8988T (cell line): ENCODE data around the gene FGR.
"Not testable (repeated sequence)": the region's sequence is repeated elsewhere in the genome, so short reads cannot be mapped to it uniquely, and the experiment has no call there.

Experiments used
- DNase-seq: peaks from one replicate; pipeline ENCODE4 v3.0.0; 2011

Gene FGR

DNA sequence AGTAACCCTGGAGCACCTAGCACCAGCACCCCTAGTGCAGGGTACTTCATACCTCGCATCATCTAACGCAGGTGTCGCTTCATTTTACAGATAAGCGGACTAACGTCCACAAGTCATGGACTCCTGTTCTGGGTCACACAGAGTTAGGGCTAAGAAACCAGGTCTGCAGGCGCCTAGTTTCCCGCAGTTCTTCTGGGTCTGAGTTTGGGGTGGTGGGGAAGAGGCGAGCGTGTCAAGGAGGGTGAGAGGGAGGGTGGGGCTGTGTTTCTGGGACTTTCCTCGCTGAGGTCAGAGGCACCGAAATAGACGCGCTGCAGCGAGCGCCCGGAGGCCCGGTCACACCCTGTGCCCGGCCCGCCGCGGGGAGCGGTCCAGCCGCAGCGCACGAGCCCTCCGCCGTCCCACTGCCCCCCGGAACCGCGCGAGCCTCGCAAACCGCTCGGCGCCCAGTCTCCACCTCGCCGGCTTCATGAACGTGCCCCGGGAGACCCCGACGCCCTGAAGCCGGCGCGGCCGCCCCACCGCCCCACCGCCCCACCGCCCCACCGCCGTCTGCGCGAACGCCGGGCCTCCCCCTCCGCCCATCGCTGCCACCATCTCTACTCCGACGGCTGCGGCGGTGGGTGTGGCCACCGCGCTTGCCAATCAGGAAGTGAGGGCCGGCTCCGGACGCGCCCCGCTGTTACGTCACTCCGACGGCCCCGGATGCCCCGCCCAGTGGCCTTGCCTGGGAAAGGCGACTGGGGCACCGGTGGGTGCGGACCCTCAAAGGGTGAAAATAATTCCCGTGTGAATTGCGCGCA lies 24.7 kb upstream of the FGR start:
- peak; percentile 68 for DNase-seq

DNA sequence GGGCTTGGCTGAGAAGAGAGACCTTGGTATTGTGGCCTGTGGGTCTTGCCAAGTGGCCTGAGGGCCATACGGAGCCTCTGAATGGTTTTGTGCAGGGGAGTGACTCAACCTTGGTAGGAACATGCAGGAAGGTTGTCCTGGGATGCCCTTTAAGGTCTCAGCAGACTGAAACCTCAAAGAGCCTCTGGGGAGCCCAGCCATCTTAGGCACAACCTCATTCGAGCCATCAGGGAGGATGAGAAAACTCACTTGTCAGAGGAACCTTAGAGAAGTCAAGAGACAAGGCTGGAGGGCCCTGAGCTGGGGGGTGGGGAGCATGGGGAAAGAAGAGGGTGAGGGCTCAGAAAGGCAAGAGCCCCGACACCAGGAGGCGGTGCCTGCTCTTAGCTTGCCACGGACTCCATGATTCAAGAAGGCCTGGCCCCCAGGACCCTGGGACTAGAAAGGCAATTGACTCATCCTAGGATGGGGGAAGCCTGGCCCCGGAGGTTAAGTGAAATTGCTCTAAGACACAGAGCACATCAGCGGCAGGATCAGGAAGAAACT lies 24.0 kb upstream of the FGR start:
- peak; percentile 40 for DNase-seq

- no peak for DNase-seq
Measured at GRCh38 chr1:27656157-27656893, 21.3 kb upstream of the FGR start.

- no peak for DNase-seq
Measured at GRCh38 chr1:27655151-27655937, 20.4 kb upstream of the FGR start.

- no peak for DNase-seq
Measured at GRCh38 chr1:27652111-27652864, 17.3 kb upstream of the FGR start.

DNA sequence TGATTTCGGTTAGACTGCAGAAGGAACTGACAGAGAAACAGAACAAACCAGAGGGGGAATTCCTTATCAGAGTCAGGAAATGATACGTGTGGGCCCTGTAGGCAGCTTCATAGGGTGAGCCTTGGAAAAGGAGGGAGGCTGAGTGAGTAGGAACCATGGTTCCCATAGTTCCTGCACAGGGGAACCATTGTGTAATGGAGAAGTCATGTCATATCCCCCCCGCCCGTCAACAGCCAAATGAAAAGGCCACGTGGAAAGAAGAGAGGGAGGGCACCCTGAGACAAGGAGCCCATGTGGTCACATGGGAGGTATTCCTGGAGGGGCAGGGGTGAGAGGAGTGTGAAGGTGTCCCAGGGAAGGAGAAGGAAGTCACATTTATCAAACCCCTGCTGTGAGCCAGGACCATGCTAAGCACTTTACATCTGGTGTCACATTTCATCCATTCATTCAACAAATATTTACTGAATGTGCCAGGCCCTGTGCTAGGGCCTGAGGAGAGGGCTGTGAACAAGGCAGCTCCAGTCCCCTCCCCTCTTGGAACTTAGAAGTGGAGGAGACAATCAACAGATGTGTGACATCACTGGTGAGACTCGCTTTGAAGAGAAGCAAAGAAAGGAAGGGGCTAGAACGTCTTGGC lies 15.7 kb upstream of the FGR start:
- no peak for DNase-seq

- no peak for DNase-seq
Measured at GRCh38 chr1:27650171-27650538, 15.2 kb upstream of the FGR start.

- no peak for DNase-seq
Measured at GRCh38 chr1:27649306-27649635, 14.3 kb upstream of the FGR start.

DNA sequence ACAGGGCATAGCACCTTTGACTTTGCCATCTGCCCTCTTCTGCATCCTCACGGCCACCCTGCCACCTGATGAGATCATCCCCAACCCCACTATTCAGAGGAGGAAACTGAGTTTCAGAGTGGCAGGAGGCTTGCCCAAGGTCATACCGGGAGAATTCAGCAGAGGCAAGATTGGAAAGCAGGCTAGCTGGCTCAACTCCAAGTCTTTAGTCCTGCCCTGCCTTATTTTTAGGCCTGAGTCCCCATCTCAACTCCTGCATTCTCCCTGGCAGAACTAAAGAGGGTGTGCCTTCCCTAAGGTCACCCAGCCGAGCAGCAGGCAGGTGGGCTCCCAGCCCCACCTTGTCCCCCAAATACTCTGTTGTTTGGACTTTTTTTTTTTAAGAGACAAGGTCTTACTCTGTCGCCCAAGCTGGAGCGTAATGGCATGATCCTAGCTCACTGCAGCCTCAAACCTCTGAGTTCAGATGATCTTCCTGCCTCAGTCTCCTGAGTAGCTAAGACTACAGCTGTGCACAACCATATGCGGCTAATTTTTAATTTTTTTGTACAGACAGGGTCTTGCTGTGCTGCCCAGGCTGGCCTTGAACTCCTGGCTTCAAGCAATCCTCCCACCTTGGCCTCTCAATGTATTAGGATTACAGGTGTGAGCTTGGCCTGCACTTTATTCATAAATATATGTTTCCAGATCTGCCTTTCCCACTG lies 13.8 kb upstream of the FGR start:
- DNase-seq: no peak

GRCh38 chr1:27647328-27647727 lies 12.3 kb upstream of the FGR start:
- DNase-seq: no peak

GRCh38 chr1:27646676-27647075 lies 11.7 kb upstream of the FGR start:
- no peak for DNase-seq

DNA sequence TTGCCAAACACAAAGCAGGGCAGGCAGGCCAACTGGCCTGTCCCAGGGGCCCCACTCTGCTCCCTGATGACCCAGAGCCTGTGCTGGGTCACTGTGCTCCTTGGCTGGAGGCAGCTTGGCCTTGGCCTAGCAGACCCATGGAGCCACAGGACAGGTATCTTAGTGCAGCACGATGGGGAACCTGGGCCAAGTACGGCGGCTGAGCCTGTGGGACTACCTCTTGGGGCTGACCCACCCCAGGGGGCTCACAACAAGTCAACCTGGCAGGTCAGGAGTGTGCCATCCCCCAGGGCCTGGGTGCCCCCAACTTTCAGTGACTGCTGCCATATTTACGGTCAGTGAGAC lies 10.1 kb upstream of the FGR start:
- DNase-seq: no peak

DNA sequence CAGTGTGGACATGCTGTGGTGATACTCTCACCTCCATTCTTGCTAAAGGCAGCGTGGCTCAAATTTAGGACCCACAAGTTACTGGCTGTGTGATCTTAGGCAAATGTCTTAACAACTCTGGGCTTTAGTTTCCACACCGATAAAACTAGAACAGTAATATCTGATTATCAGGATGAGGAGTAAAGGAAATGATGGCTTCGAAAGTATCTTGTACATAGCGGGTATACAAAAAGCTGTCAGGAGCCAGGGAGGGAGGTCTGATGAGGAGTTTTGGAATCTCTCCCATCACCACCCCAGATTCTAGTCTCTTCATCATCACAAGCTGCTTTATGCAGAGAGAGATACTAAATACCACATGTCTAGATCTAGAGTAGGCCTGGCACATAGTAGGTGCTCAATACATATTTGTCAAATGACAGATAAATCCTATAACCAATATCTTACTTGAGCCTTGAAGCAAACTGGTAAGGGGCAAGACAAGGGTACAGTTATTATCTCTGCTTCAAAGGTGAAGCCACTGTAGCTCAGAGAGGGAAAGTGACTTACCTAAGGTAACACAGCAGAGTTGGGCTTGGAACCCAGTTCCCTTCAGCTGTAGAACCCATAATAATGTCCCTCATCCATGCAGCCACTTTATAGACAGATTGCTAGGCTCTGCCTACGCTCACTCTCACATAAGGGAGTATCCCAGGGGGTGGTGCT lies 9.5 kb upstream of the FGR start:
- no peak for DNase-seq

GRCh38 chr1:27643600-27644368 lies 8.8 kb upstream of the FGR start:
- peak; percentile 43 for DNase-seq

DNA sequence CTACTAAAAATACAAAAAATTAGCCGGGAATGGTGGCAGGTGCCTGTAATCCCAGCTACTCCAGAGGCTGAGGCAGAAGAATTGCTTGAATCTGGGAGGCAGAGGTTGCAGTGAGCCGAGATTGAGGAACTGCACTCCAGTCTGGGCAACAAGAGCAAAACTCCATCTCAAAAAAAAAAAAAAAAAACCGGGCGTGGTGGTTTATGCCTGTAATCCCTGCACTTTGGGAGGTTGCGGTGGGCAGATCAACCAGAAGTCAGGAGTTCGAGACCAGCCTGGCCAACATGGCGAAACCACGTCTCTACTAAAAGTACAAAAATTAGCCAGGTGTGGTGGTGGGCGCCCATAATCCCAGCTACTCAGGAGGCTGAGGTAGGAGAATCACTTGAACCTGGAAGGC lies 5.5 kb upstream of the FGR start:
- not testable (repeated sequence) for DNase-seq

DNA sequence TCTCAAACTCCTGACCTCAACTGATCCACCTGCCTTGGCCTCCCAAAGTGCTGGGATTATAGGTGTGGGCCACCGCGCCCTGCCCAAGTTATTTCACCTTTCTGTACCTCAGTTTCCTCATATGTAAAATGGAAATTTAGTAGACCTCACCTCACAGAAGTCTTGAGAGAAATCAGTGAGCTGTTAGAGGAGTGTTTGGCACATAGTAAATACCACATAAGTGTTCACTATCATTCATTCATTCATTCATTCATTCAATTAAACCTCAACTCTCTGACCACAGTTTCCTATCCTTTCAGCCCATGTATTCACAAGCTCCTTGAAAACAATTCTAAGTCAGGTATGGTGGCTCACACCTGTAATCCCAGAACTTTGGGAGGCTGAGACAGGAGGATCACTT lies 3.8 kb upstream of the FGR start:
- no peak for DNase-seq

DNA sequence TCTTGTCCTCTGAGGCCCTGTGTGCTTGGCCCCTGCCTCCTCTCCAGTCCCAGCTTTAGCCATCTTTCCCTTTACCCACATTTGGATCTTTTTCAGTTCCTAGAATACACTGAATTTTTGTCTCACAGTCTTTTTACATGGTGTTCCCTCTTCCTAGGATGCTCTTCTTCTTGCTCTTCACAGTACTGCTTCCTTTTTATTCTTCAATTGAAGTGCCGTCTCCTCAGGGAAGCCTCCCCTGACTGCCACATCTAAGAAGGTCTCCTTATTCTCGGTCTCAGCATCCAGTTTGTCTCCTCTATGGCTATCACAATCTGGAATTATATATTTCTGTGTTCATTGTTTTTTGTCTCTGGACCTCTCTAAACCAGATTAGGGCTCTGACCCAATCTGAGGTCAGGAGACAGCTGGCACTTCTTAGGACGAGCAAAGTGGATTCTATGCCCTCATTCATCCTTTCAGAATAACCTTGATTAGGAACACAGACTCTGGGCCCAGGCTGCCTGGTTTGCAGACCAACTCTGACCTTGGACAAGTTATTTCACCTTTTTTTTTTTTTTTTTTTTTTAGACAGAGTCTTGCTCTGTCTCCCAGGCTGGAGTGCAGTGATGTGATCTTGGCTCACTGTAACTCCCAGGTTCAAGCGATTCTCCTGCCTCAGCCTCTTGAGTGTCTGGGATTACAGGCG lies 3.2 kb upstream of the FGR start:
- DNase-seq: no peak

GRCh38 chr1:27635396-27636142 lies 584 bp upstream of the FGR start:
- DNase-seq: no peak
